Esophagus squamous epithelium (tissue), 5 donors: ENCODE measurements around the gene KLHL6. TPM values are rescaled to one million over a fixed set of nuclear protein-coding genes. Genes with fewer than 3 reads are reported as not detected.
"Not testable (repeated sequence)": the region's sequence is repeated elsewhere in the genome, so short reads cannot be mapped to it uniquely, and the experiment has no call there.

Experiments
- DNase-seq: peaks from one replicate; lab custom pipeline; 2025; lab: John Stamatoyannopoulos, UW
- H3K27ac ChIP-seq, 4 donors: fragments of 200-600 bp; sonication (generic); one replicate each; pipeline ENCODE4 v1.5.1; 2016 to 2019; ENCODE audit warnings: mild to moderate bottlenecking in 1 of 4
- H3K27me3 ChIP-seq, 4 donors: fragments of 200-600 bp; sonication (generic); 1 replicate in 3 of 4; 2 replicates in 1 of 4; pipeline versions ENCODE4 v1.5.1 to v1.6.0; 2017 to 2021; ENCODE audit warnings: antibody characterized with exemption in 1 of 4
- H3K36me3 ChIP-seq, 3 donors: fragments of 200-600 bp; sonication (generic); one replicate each; pipeline ENCODE4 v1.5.1; 2016 to 2019
- H3K4me1 ChIP-seq, 3 donors: fragments of 200-600 bp; sonication (generic); one replicate each; pipeline ENCODE4 v1.5.1; 2017 to 2019
- H3K4me3 ChIP-seq, 4 donors: fragments of 200-600 bp; sonication (generic); 1 replicate in 3 of 4; 2 replicates in 1 of 4; pipeline ENCODE4 v1.5.1; 2016 to 2019; ENCODE audit warnings: mild to moderate bottlenecking in 2 of 4, moderate library complexity in 1 of 4
- H3K9me3 ChIP-seq, 3 donors: fragments of 200-600 bp; sonication (generic); one replicate each; pipeline ENCODE4 v1.5.1; 2016 to 2019
- POLR2A ChIP-seq, 4 donors: fragments of 450-650 bp; IDR thresholded peaks; one replicate each; pipeline ENCODE4 v1.6.1; 2017; ENCODE audit warnings: antibody characterized with exemption in 4 of 4, mild to moderate bottlenecking in 4 of 4, moderate library complexity in 3 of 4
- WGBS, 2 donors: methylation state at CpG; one replicate each; pipeline ENCODE4 v1.1.5; 2018; 5-methylcytosine and 5-hydroxymethylcytosine counted together
- intact Hi-C: fragments of 100-400 bp; cut with DNase I; formaldehyde crosslinking; loops from one replicate; pipeline ENCODE4 v1.15.0; 2022
- total RNA-seq, 4 donors: library from RNA; depleted of rRNA; stranded (reverse); fragments of >200 nt; gene quantifications; one replicate each; pipeline ENCODE4 v1.1.0, GENCODE V29; 2016
- TF ChIP-seq, protein P1 (sequence below), 6 experiments: fragments of 450-650 bp in 4 of 6; fragments of 200-600 bp in 2 of 6; sonication (generic) in 2 of 6; IDR thresholded peaks; one replicate each; pipeline ENCODE4 v1.5.1; 2016 to 2019; ENCODE audit warnings: antibody characterized with exemption in 6 of 6, mild to moderate bottlenecking in 4 of 6, moderate library complexity in 4 of 6
- donor health status: DM: yes; HTN: yes; CAD: no.

Gene KLHL6
- total RNA-seq, 4 donors from 2014 or later, result 0.66 to 2.7 (median 1.8) TPM; not detected in 1

DNA sequence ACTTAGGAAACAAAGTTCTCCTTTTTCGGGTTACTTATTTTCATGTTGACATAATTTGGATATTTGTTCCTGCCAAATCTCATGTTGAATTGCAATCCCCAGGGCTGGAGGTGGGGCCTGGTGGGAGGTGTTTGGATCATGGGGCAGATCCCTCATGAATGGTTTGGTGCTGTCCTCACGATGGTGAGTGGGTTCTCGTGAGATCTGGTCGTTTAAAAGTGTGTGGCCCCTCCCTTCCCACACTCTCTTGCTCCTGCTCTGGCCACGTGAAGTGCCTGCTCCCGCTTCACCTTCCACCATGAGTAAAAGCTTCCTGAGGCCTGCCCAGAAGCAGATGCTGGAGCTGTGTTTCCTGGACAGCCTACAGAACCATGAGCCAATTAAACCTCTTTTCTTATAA lies 83.4 kb downstream of the KLHL6 start:
- Histone ChIP-seq H3K9me3 (no peaks in the 10 kb centered on the region), H3K4me3 (no peak overlapping the region), H3K36me3 (no peaks in the 10 kb centered on the region), H3K4me1 (peaks cover 0 to 8% (median 0%) of the 10 kb centered on the region in 3 donors), H3K27ac (no peak overlapping the region), H3K27me3 (peaks cover 0 to 23% (median 0%) of the 10 kb centered on the region in 4 donors)
- intact Hi-C loops, result loop anchor here (10.0 kb wide), 1 partner anchor 293 kb away; no protein-coding TSS in a partner anchor
- whole genome bisulfite sequencing, 2 donors, result 63 to 68% methylated on average over 4 to 6 of the region's 6 CpGs
- DNase-seq, result no peak
- TF ChIP-seq POLR2A (IDR thresholded peaks at IDR 0.05), result no peak
- TF ChIP-seq, protein P1, sequence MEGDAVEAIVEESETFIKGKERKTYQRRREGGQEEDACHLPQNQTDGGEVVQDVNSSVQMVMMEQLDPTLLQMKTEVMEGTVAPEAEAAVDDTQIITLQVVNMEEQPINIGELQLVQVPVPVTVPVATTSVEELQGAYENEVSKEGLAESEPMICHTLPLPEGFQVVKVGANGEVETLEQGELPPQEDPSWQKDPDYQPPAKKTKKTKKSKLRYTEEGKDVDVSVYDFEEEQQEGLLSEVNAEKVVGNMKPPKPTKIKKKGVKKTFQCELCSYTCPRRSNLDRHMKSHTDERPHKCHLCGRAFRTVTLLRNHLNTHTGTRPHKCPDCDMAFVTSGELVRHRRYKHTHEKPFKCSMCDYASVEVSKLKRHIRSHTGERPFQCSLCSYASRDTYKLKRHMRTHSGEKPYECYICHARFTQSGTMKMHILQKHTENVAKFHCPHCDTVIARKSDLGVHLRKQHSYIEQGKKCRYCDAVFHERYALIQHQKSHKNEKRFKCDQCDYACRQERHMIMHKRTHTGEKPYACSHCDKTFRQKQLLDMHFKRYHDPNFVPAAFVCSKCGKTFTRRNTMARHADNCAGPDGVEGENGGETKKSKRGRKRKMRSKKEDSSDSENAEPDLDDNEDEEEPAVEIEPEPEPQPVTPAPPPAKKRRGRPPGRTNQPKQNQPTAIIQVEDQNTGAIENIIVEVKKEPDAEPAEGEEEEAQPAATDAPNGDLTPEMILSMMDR (IDR thresholded peaks at IDR 0.05), result no peak

DNA sequence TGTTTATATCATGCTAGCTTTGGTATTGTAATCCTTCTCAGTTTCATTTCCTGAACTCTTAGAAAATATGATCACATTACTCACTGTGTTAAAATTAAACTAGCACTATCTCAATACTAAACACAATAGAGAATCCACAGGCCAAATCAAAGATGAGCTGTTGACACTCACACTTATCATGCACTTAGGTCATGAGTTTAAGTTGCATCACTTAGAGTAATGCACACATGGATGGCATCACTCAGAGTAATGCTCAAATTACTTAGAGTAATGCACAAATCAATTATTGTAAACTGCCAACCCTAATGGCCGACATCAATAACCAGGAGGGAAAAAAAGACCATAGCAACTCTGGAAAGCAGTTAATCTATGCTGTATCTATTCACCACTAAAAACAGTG lies 87.1 kb downstream of the KLHL6 start:
- Histone ChIP-seq H3K27me3 (no peaks in the 10 kb centered on the region), H3K27ac (no peak overlapping the region), H3K9me3 (no peaks in the 10 kb centered on the region), H3K4me1 (peaks cover 0 to 8% (median 0%) of the 10 kb centered on the region in 3 donors), H3K4me3 (no peak overlapping the region), H3K36me3 (no peaks in the 10 kb centered on the region)
- intact Hi-C loops, result no loop called here
- 73 to 88% methylated on average over 1 of the region's 1 CpG for WGBS, 2 donors
- TF ChIP-seq, protein P1 (IDR thresholded peaks at IDR 0.05), result no peak
- no peak for TF ChIP-seq POLR2A (IDR thresholded peaks at IDR 0.05)
- DNase-seq, result no peak

DNA sequence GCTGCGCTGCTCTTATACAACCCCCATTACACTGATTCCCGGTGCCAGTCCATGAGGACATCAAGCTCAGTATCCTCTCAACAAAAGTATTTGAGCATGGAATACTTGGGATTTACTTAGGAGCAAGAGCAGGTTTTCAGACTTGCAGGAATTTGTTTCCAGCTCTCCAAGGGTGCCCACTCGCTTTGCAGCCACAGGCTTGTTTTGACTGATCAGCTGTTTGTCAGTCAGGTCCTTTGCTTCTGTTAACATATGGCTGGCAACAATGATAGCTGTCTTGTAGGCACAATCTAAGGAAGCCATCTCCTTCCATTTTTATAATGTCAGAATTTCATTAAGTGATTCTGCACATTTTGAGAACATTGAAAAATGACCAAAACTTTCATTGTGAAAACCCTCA lies 88.9 kb downstream of the KLHL6 start:
- TF ChIP-seq, protein P1 (IDR thresholded peaks at IDR 0.05), result no peak
- no peak for TF ChIP-seq POLR2A (IDR thresholded peaks at IDR 0.05)
- 71 to 77% methylated on average over 3 of the region's 3 CpGs for WGBS, 2 donors

DNA sequence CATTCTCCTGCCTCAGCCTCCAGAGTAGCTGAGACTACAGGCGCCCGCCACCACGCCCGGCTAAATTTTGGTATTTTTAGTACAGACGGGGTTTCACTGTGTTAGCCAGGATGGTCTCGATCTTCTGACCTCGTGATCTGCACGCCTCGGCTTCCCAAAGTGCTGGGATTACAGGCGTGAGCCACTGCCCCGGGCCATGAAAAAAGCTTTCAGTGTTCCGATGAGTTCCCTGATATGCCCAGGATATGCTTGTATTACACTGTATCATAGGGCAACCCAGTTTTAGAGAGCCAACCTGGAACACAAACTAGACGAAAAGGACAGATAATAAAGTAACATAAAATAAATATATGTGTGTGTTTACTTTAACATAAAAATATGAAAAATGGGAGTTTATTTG lies 89.8 kb downstream of the KLHL6 start:
- H3K4me1 ChIP-seq, H3K27me3 ChIP-seq, H3K36me3 ChIP-seq, intact Hi-C loops, H3K9me3 ChIP-seq, H3K27ac ChIP-seq, H3K4me3 ChIP-seq, DNase-seq: not testable (repeated sequence)
- WGBS, 2 donors, result 59 to 80% methylated on average over 2 to 13 of the region's 13 CpGs

More for the DNA sequence above, 88.9 kb downstream of the KLHL6 start:
- Histone ChIP-seq H3K4me3 (no peak overlapping the region), H3K4me1 (peaks cover 0 to 8% (median 0%) of the 10 kb centered on the region in 3 donors), H3K9me3 (no peaks in the 10 kb centered on the region), H3K27me3 (no peaks in the 10 kb centered on the region), H3K36me3 (no peaks in the 10 kb centered on the region), H3K27ac (no peak overlapping the region)
- intact Hi-C loops, result no loop called here
- DNase-seq, result no peak

DNA sequence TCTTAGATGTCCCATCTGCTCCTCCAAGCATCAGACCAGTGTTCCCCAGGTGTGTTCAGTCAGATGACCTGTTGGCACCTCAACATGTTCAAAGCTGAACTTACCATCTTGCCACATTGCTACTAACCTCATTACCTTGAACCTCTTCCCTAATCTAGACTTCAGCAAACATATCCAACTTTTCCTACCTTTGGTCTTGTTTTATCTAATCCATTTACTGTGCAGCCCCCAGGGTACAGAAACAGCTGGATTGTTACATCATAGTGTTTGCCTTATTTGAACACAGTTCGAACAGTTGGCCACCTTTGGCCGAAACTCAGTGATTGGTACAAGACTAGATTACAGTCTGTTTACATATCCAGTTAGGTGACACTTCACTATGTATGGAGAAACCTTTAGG lies 91.0 kb downstream of the KLHL6 start:
- H3K27me3 ChIP-seq, result no peaks in the 10 kb centered on the region
- DNase-seq, result no peak
- no peaks in the 10 kb centered on the region for H3K9me3 ChIP-seq
- 74 to 89% methylated on average over 2 of the region's 2 CpGs for WGBS, 2 donors
- peaks cover 0 to 6% (median 0%) of the 10 kb centered on the region in 3 donors for H3K4me1 ChIP-seq
- TF ChIP-seq POLR2A (IDR thresholded peaks at IDR 0.05), result no peak
- TF ChIP-seq, protein P1 (IDR thresholded peaks at IDR 0.05), result no peak
- no peaks in the 10 kb centered on the region for H3K36me3 ChIP-seq
- intact Hi-C loops, result no loop called here
- H3K4me3 ChIP-seq, result no peak overlapping the region
- H3K27ac ChIP-seq, result no peak overlapping the region
